Left lung (tissue), 10 donors: Measurements from ENCODE around the gene OR2T11. TPM values are rescaled to one million over a fixed set of nuclear protein-coding genes. Genes with fewer than 3 reads are reported as not detected.

ENCODE experiments used
- ATAC-seq: fragments of 200-7000 bp; cut with Tn5 transposase; one replicate; pipeline ENCODE4 v1.9.1; 2020; ENCODE audit warnings: moderate library complexity
- DNase-seq, 4 donors: peaks; one replicate each; pipeline ENCODE4 v3.0.0-alpha.2; 2013 to 2020
- H3K27ac ChIP-seq, 2 donors: fragments of 200-600 bp; sonication (generic) in 1 of 2; one replicate each; pipeline versions ENCODE4 v1.5.0 to v1.8.0; 2020 to 2021
- H3K27me3 ChIP-seq, 2 donors: fragments of 200-600 bp; sonication (generic) in 1 of 2; one replicate each; pipeline versions ENCODE4 v1.5.0 to v1.8.0; 2020 to 2021
- H3K36me3 ChIP-seq, 2 donors: fragments of 200-600 bp; sonication (generic) in 1 of 2; one replicate each; pipeline versions ENCODE4 v1.5.0 to v1.8.0; 2020 to 2021
- H3K4me1 ChIP-seq, 2 donors: fragments of 200-600 bp; one replicate each; pipeline ENCODE4 v1.8.0; 2021
- H3K4me3 ChIP-seq, 2 donors: fragments of 200-600 bp; sonication (generic) in 1 of 2; one replicate each; pipeline versions ENCODE4 v1.5.0 to v1.8.0; 2020 to 2021; ENCODE audit warnings: mild to moderate bottlenecking in 1 of 2
- H3K9me3 ChIP-seq, 2 donors: fragments of 200-600 bp; sonication (generic) in 1 of 2; one replicate each; pipeline versions ENCODE4 v1.5.0 to v1.8.0; 2020 to 2021
- intact Hi-C, 2 donors: fragments of 100-400 bp; cut with DNase I; formaldehyde crosslinking; loops; one replicate each; pipeline versions ENCODE4 v1.11.2 to v1.14.2; 2022
- polyA plus RNA-seq, 6 donors: library from polyadenylated mRNA; unstranded; fragments of 120-200 nt; gene quantifications; one replicate each; pipeline ENCODE4 v1.2.1, GENCODE V29; 2013; ENCODE audit not compliant: insufficient read length in 6 of 6
- total RNA-seq, 2 donors: library from RNA; stranded (reverse); fragmentation: NEBNext Ultra II Directional; extraction: Animal tissue kit (Norgen Biotek cat#: 25700); gene quantifications; one replicate each; pipeline ENCODE4 v1.2.1, GENCODE V29; 2021
- TF ChIP-seq, protein P1 (sequence below), 2 donors: fragments of 200-600 bp; sonication (generic) in 1 of 2; IDR thresholded peaks; one replicate each; pipeline versions ENCODE4 v1.5.0 to v1.8.0; 2021; ENCODE audit warnings: antibody characterized with exemption in 2 of 2
- donor health status: DM: no; HTN: yes; CAD: no.
- donor health status: DM: no; HTN: no; CAD: no.

OR2T11 gene
- total and polyA plus RNA-seq, 8 donors, result 0.04 TPM; not detected in 7

DNA sequence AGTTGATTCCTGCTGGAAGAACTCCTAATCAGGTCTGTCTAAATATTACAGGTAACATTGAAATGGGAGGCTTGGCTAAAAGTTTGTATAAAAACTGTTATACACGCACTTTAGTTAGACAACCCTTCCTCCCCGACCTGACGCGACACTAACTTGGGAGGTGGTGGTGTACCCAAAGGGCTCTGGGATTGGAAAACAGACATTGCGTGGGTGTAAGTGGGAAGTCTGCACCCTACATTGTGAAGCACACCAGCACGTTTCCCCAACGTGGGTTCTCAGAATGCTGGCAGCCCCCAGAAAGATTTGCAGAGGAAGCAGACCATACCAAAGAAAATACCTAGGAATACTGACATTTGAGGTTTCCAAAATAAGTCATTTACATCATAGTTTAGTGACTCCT is 16.8 kb downstream of the OR2T11 start:
- Histone ChIP-seq H3K36me3 (no peaks in the 10 kb centered on the region), H3K4me3 (no peak overlapping the region), H3K27ac (no peak overlapping the region), H3K4me1 (no peaks in the 10 kb centered on the region), H3K9me3 (no peaks in the 10 kb centered on the region), H3K27me3 (no peaks in the 10 kb centered on the region)
- TF ChIP-seq, protein P1, sequence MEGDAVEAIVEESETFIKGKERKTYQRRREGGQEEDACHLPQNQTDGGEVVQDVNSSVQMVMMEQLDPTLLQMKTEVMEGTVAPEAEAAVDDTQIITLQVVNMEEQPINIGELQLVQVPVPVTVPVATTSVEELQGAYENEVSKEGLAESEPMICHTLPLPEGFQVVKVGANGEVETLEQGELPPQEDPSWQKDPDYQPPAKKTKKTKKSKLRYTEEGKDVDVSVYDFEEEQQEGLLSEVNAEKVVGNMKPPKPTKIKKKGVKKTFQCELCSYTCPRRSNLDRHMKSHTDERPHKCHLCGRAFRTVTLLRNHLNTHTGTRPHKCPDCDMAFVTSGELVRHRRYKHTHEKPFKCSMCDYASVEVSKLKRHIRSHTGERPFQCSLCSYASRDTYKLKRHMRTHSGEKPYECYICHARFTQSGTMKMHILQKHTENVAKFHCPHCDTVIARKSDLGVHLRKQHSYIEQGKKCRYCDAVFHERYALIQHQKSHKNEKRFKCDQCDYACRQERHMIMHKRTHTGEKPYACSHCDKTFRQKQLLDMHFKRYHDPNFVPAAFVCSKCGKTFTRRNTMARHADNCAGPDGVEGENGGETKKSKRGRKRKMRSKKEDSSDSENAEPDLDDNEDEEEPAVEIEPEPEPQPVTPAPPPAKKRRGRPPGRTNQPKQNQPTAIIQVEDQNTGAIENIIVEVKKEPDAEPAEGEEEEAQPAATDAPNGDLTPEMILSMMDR (IDR thresholded peaks at IDR 0.05), result no peak
- ATAC-seq (no peak), DNase-seq (no peak)
- intact Hi-C loops, result no loop called here

DNA sequence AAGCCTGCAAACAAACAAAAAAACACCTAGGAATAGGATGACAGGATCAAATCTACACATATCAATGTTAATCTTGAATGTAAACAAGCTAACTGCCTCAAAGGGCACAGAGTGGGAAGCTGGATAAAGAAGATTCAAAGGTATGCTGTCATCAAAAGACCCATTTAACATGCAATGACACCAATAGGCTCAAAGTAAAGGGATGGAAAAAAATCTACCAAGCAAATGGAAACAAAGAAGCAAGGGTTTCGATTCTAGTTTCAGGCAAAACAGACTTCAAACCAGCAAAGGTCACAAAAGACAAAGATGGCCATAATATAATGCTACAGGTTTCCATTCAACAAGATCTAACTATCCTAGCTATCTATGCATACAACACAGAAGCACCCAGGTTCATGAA is 21.1 kb downstream of the OR2T11 start:
- TF ChIP-seq, protein P1 (IDR thresholded peaks at IDR 0.05), result no peak
- no peak overlapping the region for H3K27ac ChIP-seq
- intact Hi-C loops, result no loop called here
- no peaks in the 10 kb centered on the region for H3K4me1 ChIP-seq
- H3K27me3 ChIP-seq, result no peaks in the 10 kb centered on the region
- no peak overlapping the region for H3K4me3 ChIP-seq
- no peaks in the 10 kb centered on the region for H3K36me3 ChIP-seq
- ATAC-seq, result no peak
- no peaks in the 10 kb centered on the region for H3K9me3 ChIP-seq
- DNase-seq, result no peak

DNA sequence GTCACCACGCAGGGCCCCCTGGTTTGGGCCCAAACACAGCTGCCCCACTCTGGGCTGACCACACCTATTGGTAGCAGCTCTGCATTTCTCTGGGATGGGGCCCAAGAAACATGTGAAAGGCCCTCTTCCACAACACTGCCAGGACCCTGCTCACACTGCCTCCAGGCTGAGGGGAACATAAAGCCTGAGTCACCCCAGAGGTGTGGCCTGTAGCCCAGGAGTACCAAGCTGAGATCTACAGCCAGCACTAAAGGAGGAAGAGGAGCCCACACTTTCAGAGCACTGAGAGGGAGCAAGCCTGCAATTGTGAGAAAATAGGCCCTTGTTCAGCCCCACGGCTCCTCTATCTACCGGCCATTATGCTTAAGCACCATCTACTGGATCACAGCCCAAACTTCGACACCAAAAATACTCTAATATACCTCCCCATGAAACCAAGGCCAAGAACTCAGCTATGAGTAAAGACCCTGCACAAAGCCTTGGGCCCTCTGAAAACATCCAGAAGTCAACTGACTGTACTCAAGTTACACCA is 22.9 kb downstream of the OR2T11 start:
- Histone ChIP-seq H3K4me1 (no peaks in the 10 kb centered on the region), H3K27me3 (no peaks in the 10 kb centered on the region), H3K4me3 (no peak overlapping the region), H3K9me3 (no peaks in the 10 kb centered on the region), H3K27ac (no peak overlapping the region), H3K36me3 (no peaks in the 10 kb centered on the region)
- DNase-seq (no peak), ATAC-seq (no peak)
- intact Hi-C loops, result no loop called here
- TF ChIP-seq, protein P1 (IDR thresholded peaks at IDR 0.05), result no peak

DNA sequence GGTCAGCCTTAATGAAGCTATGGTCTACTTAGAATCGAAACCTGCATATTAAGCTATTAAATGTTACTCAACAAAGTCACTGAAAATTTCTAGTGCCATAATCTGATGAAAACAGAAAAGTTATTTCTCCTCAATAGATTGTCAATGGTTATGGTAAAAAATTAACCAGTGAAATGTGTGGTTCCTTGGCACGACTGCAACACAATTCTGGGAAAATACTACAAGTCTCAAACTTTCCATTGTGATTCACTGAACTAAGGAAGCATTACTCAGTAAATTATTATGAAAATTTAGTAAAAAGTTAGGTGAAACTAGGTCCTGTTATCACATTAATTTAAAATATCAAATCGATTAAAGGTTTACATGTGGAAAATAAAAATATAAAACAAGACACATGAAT is 24.6 kb downstream of the OR2T11 start:
- no peak overlapping the region for H3K4me3 ChIP-seq
- H3K36me3 ChIP-seq, result no peaks in the 10 kb centered on the region
- ATAC-seq (no peak), DNase-seq (no peak)
- H3K9me3 ChIP-seq, result no peaks in the 10 kb centered on the region
- TF ChIP-seq, protein P1 (IDR thresholded peaks at IDR 0.05), result no peak
- intact Hi-C loops, result no loop called here
- no peak overlapping the region for H3K27ac ChIP-seq
- no peaks in the 10 kb centered on the region for H3K4me1 ChIP-seq
- no peaks in the 10 kb centered on the region for H3K27me3 ChIP-seq

DNA sequence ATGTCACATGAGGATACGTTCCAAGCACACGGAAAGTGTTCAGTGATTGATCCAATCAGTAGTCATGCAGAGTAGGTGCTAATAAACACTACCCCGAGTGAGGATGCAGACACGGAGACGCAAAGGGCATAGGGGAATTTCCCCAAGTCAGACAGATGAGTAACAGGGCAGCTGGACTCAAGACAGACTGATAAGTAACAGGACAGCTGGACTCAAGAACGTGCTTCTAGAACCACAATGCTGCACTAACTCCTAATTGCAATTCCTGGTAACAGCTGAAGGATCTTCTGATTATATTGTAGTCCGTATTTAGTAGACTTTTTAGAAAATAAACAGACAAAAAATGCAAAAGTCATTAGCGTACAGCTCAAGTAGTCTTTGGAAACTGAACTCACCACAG is 35.5 kb downstream of the OR2T11 start:
- Histone ChIP-seq H3K27me3 (no peaks in the 10 kb centered on the region), H3K4me3 (no peak overlapping the region), H3K9me3 (peaks cover 0 to 4% of the 10 kb centered on the region in 2 donors), H3K27ac (no peak overlapping the region), H3K4me1 (no peaks in the 10 kb centered on the region), H3K36me3 (no peaks in the 10 kb centered on the region)
- no peak for DNase-seq
- ATAC-seq, result no peak
- TF ChIP-seq, protein P1 (IDR thresholded peaks at IDR 0.05), result no peak
- intact Hi-C loops, result no loop called here
